ENCODE results near the gene TMEM50A. TPM values are rescaled to one million over a fixed set of nuclear protein-coding genes. Genes with fewer than 3 reads are reported as not detected.
"Not testable (repeated sequence)": the region's sequence is repeated elsewhere in the genome, so short reads cannot be mapped to it uniquely, and the experiment has no call there.

The TMEM50A gene
- total RNA-seq, result 100 to 1,000 TPM; 115 to 141 TPM
- long read RNA-seq, transcript TMEM50A-201 (7 exons, 2,683 nt), result major isoform, 142 of 155 reads
- long read RNA-seq, partial matches to known transcripts, result 3 of 155 reads
- long read RNA-seq, other reads (novel, unspliced or antisense), result 7 of 155 reads

DNA sequence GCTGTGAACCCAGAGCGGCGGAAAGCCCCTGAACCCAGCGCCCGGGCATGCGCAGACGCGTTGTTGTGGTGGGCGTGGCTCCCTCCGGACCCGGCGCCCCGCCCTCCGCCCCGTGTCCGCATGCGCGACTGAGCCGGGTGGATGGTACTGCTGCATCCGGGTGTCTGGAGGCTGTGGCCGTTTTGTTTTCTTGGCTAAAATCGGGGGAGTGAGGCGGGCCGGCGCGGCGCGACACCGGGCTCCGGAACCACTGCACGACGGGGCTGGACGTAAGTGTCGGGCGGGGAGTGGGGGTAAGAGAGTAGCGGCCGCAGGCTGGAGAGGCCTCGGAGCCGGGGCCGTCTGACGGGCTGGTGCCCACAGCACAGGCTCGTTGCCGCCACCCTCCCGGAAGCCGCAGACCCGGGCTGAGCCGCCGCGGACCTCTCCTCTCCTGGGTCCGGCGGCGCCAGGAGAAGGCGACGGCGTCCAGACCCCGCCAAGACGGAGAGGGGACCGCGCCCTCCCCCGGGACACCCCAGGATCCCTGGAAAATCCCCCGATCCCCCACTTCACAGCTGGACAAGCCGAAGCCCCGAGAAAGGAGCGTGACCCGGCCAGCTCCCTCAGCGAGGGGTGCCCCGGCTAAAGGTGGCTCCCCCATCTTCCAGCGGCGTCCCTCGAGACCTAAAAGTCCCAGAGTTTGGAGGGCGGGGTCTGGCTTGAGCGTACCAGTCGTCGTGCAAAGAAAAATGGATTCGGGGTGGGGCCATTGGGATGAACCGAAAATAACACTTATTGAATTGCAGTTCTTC, at the start of gene TMEM50A:
Gene TMEM50A (plus strand): TSS at position 147 of the 794 bp plus-strand sequence. CDS start 2,153 bp downstream, outside the sequence.
- intact Hi-C loops (cut with DNase I, micrococcal nuclease), result no loop called here
- DNase-seq, result peak; percentile 85 to 91
- peak; percentile 92 for ATAC-seq

GRCh38 chr1:25288573-25289101, 49.5 kb upstream of the TMEM50A start:
- ATAC-seq; intact Hi-C loops (cut with DNase I, micrococcal nuclease); DNase-seq: not testable (repeated sequence)

DNA sequence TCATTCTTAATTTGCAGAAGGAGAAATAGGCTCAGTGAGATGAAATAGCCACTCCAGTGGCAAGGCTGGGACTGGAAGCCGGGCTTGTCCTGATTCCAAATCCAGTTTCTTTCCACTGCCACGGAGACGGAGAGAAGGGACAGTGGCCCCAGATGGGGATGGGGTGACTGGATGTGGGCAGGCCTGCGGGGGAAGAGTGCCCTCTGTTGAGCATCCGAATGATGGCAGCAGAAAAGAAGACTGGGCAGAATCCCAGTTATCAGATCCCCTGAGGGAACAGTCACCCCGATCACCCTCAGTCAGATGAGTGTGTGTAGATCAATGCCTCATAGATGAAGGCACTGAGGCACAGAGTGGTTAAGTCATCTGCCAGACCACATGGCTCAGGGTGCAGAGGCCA, 48.1 kb upstream of the TMEM50A start:
- ATAC-seq, result peak; percentile 66
- intact Hi-C loops (cut with DNase I, micrococcal nuclease); DNase-seq: not testable (repeated sequence)

DNA sequence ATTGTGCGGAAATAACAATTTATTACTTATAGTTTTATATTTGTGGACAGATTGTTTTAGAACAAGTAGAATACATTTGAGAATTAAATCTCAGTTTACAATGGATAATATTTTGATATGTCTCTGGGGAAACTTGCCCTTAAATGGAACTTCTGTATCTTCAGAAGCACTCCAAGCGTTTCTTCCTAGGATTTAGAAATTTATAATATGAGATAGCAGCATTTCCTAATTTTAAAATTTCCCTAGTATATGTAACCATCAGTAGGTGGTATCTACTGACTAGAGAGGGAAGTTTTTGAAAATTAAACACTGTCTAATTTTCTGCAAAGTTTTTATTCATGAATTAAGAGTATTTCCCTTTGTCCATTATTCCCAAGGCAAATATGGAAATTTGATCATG, 44.7 kb upstream of the TMEM50A start:
- intact Hi-C loops (cut with DNase I, micrococcal nuclease); DNase-seq; ATAC-seq: not testable (repeated sequence)

- ATAC-seq; DNase-seq; intact Hi-C loops (cut with DNase I, micrococcal nuclease): not testable (repeated sequence)
These were observed 43.0 kb upstream of the TMEM50A start for GRCh38 chr1:25294889-25295826.

DNA sequence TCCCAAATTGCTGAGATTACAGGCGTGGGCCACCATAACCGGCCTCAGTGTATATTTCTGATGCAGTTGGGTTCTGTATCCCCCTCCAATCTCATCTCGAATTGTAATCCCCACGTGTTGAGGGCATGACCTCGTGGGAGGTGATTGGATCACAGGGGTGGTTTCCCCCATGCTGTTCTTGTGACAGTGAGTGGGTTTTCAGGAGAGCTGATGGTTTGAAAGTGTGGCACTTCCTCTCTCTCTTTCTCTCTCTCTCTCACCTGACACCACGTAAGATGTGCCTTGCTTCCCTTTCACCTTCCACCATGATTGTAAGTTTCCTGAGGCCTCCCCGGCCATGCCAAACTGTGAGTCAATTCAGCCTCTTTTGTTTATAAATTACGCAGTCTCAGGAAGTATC, 41.6 kb upstream of the TMEM50A start:
- ATAC-seq, result not testable (repeated sequence)

GRCh38 chr1:25300729-25301128, 37.4 kb upstream of the TMEM50A start:
- ATAC-seq; DNase-seq; intact Hi-C loops (cut with DNase I, micrococcal nuclease): not testable (repeated sequence)

More for the DNA sequence above, 41.6 kb upstream of the TMEM50A start:
- intact Hi-C loops (cut with DNase I, micrococcal nuclease); DNase-seq: not testable (repeated sequence)

DNA sequence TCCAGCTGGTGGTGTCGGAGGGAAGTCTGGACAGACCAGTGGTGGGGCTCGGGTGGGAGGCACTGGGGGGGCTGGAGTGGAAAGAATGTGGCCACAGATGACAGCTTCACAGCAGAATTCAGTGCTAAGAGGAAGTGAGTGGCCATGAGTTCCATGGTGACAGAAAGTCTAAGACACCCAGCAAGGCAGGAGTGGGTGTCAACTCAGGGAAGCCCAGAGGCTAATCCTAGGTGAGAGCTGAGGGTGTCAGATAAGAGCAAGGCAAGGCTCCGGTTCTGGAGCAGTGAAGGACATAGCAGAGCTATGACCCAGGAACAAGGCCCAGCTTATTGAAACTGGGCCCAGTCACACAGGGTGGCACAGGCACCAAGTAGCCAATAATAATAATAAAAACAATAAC, 35.8 kb upstream of the TMEM50A start:
- ATAC-seq; intact Hi-C loops (cut with DNase I, micrococcal nuclease); DNase-seq: not testable (repeated sequence)

DNA sequence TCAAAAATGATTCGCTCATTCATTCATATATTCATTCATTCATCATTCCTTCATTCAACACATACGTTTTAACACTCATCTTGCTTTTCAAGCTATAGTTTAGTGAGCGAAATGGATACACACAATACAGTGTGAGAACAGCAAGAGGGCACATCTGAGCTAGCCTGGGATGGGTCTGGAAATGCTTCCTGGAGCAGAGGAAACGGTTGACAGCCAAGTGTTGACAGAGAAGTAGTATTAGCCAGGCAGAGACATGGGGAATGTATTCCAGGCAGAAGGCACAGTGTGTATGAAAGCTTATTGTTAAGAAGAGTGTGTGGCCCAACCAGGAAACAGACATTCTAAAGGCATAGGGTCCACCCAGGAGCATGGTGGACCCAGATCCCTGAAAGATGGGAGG, 33.2 kb upstream of the TMEM50A start:
- ATAC-seq; DNase-seq; intact Hi-C loops (cut with DNase I, micrococcal nuclease): not testable (repeated sequence)

DNA sequence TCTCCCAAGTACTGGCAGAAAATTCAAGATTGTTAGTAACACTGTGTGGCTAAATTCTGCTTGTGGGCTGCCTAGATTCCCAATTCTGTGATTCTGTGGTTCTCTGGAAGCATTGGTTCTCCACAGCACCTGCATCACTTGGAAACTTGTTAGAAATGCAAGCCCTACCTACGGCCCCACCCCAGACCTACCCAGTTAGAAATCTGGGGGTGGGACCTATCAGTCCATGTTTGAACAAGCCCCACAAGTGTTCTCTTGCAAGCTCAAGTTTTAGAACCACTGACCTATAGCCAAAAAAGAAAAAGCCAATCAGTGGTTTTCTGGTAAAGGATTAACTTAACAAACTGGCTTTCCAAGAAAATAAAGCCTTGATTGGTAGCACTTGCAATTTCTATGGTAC, 30.0 kb upstream of the TMEM50A start:
- ATAC-seq; DNase-seq; intact Hi-C loops (cut with DNase I, micrococcal nuclease): not testable (repeated sequence)

- ATAC-seq; intact Hi-C loops (cut with DNase I, micrococcal nuclease): not testable (repeated sequence)
These were observed 29.0 kb upstream of the TMEM50A start for GRCh38 chr1:25309085-25309484.

DNA sequence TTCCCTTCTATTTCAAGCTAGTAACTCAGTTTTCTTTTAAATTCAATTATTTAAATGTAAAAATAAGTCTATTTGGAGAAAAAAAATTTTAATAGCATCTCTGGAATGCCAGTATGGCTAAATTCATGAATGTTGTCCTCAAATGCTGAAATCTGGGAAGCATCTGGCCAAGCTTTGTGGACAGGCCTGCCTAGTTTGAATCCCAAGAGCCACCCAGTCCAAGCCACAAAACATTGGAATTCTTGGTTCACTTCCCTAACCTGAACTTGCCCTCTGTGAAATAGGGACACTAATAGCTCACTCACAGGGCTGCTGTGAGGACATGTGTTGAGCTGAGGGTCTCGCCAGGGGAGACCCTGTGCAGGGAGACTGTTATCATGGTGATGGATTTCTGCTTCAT, 28.6 kb upstream of the TMEM50A start:
- intact Hi-C loops (cut with DNase I, micrococcal nuclease); ATAC-seq: not testable (repeated sequence)

More at GRCh38 chr1:25309085-25309484, 29.0 kb upstream of the TMEM50A start:
- DNase-seq, result not testable (repeated sequence)

GRCh38 chr1:25312806-25313470, 25.2 kb upstream of the TMEM50A start:
- ATAC-seq; DNase-seq; intact Hi-C loops (cut with DNase I, micrococcal nuclease): not testable (repeated sequence)

More for the DNA sequence above, 28.6 kb upstream of the TMEM50A start:
- not testable (repeated sequence) for DNase-seq

- ATAC-seq; DNase-seq; intact Hi-C loops (cut with DNase I, micrococcal nuclease): not testable (repeated sequence)
These were observed 17.7 kb upstream of the TMEM50A start for GRCh38 chr1:25320314-25320938.

DNA sequence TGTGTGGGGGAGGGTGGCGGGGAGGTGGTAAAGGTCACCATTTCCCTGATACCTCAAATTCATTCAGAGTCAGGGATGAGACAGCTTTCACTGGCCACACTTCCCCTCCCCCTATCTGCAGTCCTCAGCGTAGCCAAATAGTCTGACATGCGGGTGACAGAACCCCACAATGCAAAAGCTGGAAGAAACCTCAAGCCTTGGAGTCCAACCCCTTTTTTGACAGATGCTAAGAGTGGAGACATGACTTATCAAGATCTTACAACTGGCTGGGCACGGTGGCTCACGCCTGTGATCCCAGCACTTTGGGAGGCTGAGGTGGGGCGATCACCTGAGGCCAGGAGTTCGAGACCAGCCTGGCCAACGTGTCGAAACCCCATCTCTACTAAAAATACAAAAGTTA, 16.0 kb upstream of the TMEM50A start:
- DNase-seq; ATAC-seq; intact Hi-C loops (cut with DNase I, micrococcal nuclease): not testable (repeated sequence)

GRCh38 chr1:25324407-25324806, 13.7 kb upstream of the TMEM50A start:
- intact Hi-C loops (cut with DNase I, micrococcal nuclease); ATAC-seq; DNase-seq: not testable (repeated sequence)

Measured in left colon (tissue), 2 donors.